IPS-18c (cell line): ENCODE data around the gene AUH.

Source experiments
- H3K4me3 ChIP-seq: 2 replicates; pipeline ENCODE4 v1.7.0; 2013; ENCODE audit warnings: low read depth, mild to moderate bottlenecking, low read length, moderate library complexity; ENCODE audit not compliant: insufficient read depth
- H3K9me3 ChIP-seq: one replicate; pipeline ENCODE4 v1.6.1; 2013; ENCODE audit warnings: mild to moderate bottlenecking, low read length, moderate library complexity; ENCODE audit not compliant: control insufficient read depth, insufficient read depth

AUH gene

DNA sequence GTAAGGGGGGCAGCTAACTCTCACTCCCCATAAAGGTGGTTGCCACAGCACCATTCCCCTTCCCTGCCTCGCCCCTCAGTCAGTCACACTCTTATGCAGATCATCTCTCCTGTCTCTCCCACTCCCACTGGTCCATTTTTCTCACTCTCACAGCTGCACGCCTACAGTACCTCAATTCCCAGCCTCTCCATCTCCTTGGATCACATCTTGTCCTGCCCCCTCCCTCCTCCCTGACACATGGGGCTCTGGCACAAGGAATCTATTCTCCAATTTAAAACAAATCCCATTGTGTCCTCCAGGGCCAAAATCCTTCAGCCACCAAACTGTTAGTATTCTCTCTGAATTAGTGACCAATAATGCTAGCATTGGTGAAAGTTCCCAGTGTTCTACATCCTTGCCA, 114.4 kb downstream of the AUH start:
- no peak overlapping the region for H3K4me3 ChIP-seq
- no peaks in the 10 kb centered on the region for H3K9me3 ChIP-seq

DNA sequence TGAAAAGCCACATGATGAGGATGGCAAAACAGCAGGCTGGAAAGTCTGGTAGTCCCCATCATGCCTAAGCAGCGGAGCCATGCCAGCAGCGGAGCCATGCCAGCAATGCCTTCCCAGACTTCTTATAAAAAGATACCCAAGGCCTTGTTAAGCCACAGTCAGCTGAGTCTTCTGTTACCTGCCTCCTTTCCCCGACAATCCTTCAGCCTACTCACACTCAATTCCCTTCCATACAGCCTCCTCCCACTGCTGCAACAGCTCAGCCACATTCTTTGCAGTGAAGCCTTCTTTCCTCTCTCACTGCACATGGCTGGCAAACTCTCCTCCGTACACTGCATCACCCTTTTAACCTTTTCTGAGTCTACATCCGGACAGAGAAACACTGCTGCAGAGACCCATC, 114.9 kb downstream of the AUH start:
- Histone ChIP-seq H3K4me3 (no peak overlapping the region), H3K9me3 (no peaks in the 10 kb centered on the region)

DNA sequence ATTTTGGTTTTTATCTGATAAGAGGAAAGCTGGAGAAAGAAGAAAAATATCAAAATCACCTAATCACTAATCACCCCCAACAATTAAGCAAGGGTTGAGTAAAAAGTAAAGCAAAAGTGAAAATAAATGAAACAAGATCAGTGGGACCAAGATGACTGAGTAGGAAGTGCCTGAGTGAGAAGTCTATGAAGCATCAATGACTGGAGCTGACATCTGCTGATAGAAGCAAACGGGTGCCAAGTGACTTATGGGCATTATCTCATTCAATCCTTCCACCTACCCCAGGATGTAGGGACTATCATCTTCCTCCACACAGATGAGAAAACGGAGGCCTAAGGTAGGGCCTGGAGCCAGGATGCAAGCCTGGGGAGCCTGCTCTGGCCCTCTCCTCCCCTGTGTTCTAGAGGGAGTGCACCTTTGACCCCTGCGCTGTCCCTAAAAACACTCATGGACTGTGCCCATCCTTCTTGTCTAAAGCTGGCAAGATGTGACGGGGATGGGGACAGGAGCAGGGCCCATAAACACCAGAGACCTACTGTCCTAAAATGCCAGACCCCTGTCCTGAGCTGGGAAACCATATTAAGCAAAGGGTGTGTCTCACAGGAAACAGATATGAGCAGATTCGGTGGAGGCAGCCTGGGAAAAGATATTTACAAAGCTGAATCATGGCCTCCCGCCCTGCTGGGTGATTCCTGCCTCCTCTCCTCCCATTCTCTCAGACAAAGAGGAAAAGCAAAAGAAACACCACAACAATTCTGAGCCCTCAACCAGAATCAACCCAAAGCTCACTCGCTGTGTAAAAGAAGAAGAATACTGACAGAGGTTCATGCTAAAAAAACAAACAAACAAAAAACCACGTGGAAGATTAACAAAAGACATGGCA, 116.0 kb downstream of the AUH start:
- no peaks in the 10 kb centered on the region for H3K9me3 ChIP-seq
- no peak overlapping the region for H3K4me3 ChIP-seq

- Histone ChIP-seq H3K9me3 (no peaks in the 10 kb centered on the region), H3K4me3 (no peak overlapping the region)
Measured at GRCh38 chr9:91243029-91243428, 118.7 kb downstream of the AUH start.

- Histone ChIP-seq H3K4me3 (no peak overlapping the region), H3K9me3 (no peaks in the 10 kb centered on the region)
Measured at GRCh38 chr9:91241909-91242308, 119.8 kb downstream of the AUH start.

DNA sequence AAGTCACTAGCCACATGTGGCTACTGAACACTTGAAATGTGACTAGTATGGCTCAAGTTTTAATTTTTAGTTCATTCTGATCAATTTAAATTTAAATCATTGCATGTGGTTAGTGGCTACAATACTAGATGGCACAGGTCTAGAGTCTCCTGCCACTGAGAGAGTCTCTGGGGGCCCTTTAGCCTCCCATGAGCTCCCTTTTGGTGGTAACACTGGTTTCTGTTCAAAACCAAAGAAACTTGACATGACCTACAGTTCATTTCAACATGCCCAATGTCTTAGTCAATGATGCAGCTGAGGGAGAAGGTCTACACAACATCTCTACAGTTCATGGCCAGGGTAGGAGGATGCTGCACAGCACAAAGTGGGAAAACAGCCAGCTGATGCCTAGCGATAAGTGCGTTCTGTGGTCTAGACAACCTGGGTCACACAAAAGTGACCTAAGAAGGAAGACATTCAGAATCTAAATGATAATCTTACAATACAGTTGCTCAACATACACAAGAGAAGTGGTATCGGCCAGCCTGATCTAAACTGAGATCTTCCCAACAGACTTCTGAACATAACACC, 121.0 kb downstream of the AUH start:
- H3K9me3 ChIP-seq = no peaks in the 10 kb centered on the region

GRCh38 chr9:91239367-91240111, 122.2 kb downstream of the AUH start:
- H3K4me3 ChIP-seq = no peak overlapping the region
- H3K9me3 ChIP-seq = no peaks in the 10 kb centered on the region

More for the DNA sequence above, 121.0 kb downstream of the AUH start:
- H3K4me3 ChIP-seq = no peak overlapping the region

- Histone ChIP-seq H3K4me3 (no peak overlapping the region), H3K9me3 (no peaks in the 10 kb centered on the region)
Measured at GRCh38 chr9:91234523-91234922, 127.2 kb downstream of the AUH start.

DNA sequence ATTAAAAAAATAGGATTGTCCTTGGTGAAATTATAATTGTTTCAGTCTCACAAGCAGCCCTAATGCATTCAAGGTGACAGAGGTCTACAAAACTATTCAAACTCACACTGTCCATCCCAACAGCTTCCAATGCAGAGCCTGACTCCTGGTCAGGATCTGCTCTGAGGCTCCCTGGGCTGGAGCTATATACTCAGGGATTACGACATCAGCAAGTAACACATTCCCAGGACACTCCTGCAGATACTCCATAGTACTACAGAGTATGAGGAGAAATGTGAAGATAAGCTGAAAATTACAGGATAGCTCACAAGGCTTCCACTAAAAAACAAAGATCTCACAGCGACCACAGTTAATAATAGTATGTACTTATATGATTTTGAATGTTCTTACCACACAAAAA, 130.1 kb downstream of the AUH start:
- Histone ChIP-seq H3K9me3 (no peaks in the 10 kb centered on the region), H3K4me3 (no peak overlapping the region)

- H3K4me3 ChIP-seq = no peak overlapping the region
- no peaks in the 10 kb centered on the region for H3K9me3 ChIP-seq
Measured at GRCh38 chr9:91223000-91223399, 138.7 kb downstream of the AUH start.

DNA sequence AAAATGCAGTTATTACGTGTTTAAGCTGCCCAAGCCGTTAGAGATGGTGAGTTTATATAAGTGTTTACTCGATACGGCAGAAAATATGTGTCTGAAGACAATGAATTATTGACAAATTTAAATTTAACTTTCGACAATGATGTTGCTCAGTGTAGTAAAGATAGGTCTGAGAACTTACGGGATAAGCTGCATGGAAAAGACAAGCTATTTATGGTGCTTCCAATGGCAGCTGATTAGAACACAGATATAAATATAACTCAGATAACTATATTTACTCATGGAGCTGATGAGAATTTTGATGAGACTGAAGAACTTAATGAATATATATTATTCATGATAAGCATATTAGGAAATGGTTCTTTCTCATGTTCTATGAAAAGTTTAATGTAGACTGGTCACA, 139.3 kb downstream of the AUH start:
- no peaks in the 10 kb centered on the region for H3K9me3 ChIP-seq
- no peak overlapping the region for H3K4me3 ChIP-seq

DNA sequence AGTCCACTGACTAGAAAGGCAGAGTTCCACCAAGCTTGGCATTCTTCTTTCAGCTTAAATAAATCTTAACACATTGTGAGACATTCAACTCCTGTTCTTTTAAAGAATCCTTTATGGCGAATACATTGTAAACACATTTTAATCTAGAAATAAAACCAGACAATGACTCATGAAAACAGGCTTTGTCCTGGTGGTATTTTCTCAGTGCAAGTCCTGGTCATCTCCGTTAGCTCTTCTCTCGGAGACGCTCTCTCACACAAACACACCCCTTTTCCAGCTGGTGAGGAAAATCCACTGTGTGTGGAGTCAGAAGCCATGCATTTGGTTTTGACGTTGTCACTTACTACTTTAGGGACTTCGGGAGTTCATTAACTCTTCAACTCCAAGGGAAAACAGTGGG, 140.4 kb downstream of the AUH start:
- Histone ChIP-seq H3K9me3 (no peaks in the 10 kb centered on the region), H3K4me3 (no peak overlapping the region)

GRCh38 chr9:91220491-91221135, 141.1 kb downstream of the AUH start:
- Histone ChIP-seq H3K4me3 (no peak overlapping the region), H3K9me3 (no peaks in the 10 kb centered on the region)

GRCh38 chr9:91220021-91220420, 141.7 kb downstream of the AUH start:
- Histone ChIP-seq H3K4me3 (no peak overlapping the region), H3K9me3 (no peaks in the 10 kb centered on the region)

- Histone ChIP-seq H3K4me3 (no peak overlapping the region), H3K9me3 (no peaks in the 10 kb centered on the region)
Measured at GRCh38 chr9:91219557-91219956, 142.2 kb downstream of the AUH start.

- H3K9me3 ChIP-seq = no peaks in the 10 kb centered on the region
- H3K4me3 ChIP-seq = no peak overlapping the region
Measured at GRCh38 chr9:91217388-91217787, 144.3 kb downstream of the AUH start.

- no peaks in the 10 kb centered on the region for H3K9me3 ChIP-seq
- H3K4me3 ChIP-seq = no peak overlapping the region
Measured at GRCh38 chr9:91214867-91215266, 146.9 kb downstream of the AUH start.

DNA sequence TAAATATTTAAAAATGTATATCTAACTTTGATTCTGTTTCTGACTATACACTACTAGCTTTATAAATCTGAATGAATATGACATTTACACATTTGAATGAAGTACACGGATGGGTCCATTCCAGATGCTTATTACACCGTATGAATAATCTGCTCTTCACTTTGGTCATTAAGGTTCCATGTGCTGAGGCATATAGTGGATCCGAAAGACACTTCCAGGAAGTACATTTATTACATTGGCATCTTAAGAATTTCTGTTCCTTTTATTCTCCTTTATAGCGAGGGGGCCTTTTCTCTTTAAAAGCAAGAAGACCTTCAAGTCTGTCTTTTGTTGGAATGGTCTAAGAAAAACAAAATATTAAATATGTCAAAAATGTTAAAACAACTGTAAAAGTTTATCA, 147.6 kb downstream of the AUH start:
- H3K4me3 ChIP-seq = no peak overlapping the region
- H3K9me3 ChIP-seq = no peaks in the 10 kb centered on the region
